ENCODE measurements around the gene DMD. TPM values are rescaled to one million over a fixed set of nuclear protein-coding genes. Genes with fewer than 3 reads are reported as not detected.

DMD gene
- total RNA-seq, 1 donor from 2014 or later: 194 TPM

- no peak for DNase-seq (ENCODE audit: low spot score)
Measured at GRCh38 chrX:31237189-31237588, 1974.2 kb downstream of the DMD start.

GRCh38 chrX:31236231-31236630 is 1975.1 kb downstream of the DMD start:
- no peak for DNase-seq (ENCODE audit: low spot score)

GRCh38 chrX:31233941-31234496 is 1977.3 kb downstream of the DMD start:
- no peak for DNase-seq (ENCODE audit: low spot score)

GRCh38 chrX:31232506-31232905 is 1978.8 kb downstream of the DMD start:
- no peak for DNase-seq (ENCODE audit: low spot score)

- peak; percentile 27 for DNase-seq (ENCODE audit: low spot score)
Measured at GRCh38 chrX:31228909-31229308, 1982.4 kb downstream of the DMD start.

- peak; percentile 89 for DNase-seq (ENCODE audit: low spot score)
Measured at GRCh38 chrX:31228415-31228832, 1982.9 kb downstream of the DMD start.

- DNase-seq (ENCODE audit: low spot score): no peak
Measured at GRCh38 chrX:31227250-31227649, 1984.1 kb downstream of the DMD start.

- DNase-seq (ENCODE audit: low spot score): no peak
Measured at GRCh38 chrX:31225819-31226218, 1985.5 kb downstream of the DMD start.

- DNase-seq (ENCODE audit: low spot score): no peak
Measured at GRCh38 chrX:31224381-31225012, 1986.9 kb downstream of the DMD start.

GRCh38 chrX:31223817-31224216 is 1987.5 kb downstream of the DMD start:
- peak; percentile 7 for DNase-seq (ENCODE audit: low spot score)

GRCh38 chrX:31222946-31223345 is 1988.4 kb downstream of the DMD start:
- no peak for DNase-seq (ENCODE audit: low spot score)

- no peak for DNase-seq (ENCODE audit: low spot score)
Measured at GRCh38 chrX:31219174-31219573, 1992.2 kb downstream of the DMD start.

GRCh38 chrX:31217084-31217483 is 1994.3 kb downstream of the DMD start:
- DNase-seq (ENCODE audit: low spot score): no peak

- DNase-seq (ENCODE audit: low spot score): no peak
Measured at GRCh38 chrX:31215277-31215815, 1996.0 kb downstream of the DMD start.

GRCh38 chrX:31213941-31214340 is 1997.4 kb downstream of the DMD start:
- DNase-seq (ENCODE audit: low spot score): peak; percentile 12

GRCh38 chrX:31212856-31213748 is 1998.2 kb downstream of the DMD start:
- no peak for DNase-seq (ENCODE audit: low spot score)

GRCh38 chrX:31209005-31209628 is 2002.2 kb downstream of the DMD start:
- peak; percentile 21 for DNase-seq (ENCODE audit: low spot score)

GRCh38 chrX:31201503-31201902 is 2009.8 kb downstream of the DMD start:
- DNase-seq (ENCODE audit: low spot score): no peak

- no peak for DNase-seq (ENCODE audit: low spot score)
Measured at GRCh38 chrX:31200430-31200829, 2010.9 kb downstream of the DMD start.

GRCh38 chrX:31199840-31200114 is 2011.6 kb downstream of the DMD start:
- DNase-seq (ENCODE audit: low spot score): no peak

GRCh38 chrX:31199056-31199839 is 2012.1 kb downstream of the DMD start:
- DNase-seq (ENCODE audit: low spot score): peak; percentile 21
